Activated naive CD8-positive, alpha-beta T cell treated with anti-CD3 and anti-CD28 coated beads, Interleukin-2, amount 10 ng/mL, durations not matched to agents 7 days and 5 days (primary cell): Measurements from ENCODE around the gene HECTD3. TPM values are rescaled to one million over a fixed set of nuclear protein-coding genes. Genes with fewer than 3 reads are reported as not detected.

Experiments
- ATAC-seq: fragments of 150-1000 bp; cut with Tn5 transposase; one replicate; pipeline ENCODE4 v1.10.0; 2021; ENCODE audit warnings: low read depth, moderate library complexity
- POLR2A ChIA-PET: fragments of 350-600 bp; sonication (Branson Sonifier 250); formaldehyde crosslinking; loops from one replicate; lab custom pipeline; 2021; ENCODE audit warnings: antibody characterized with exemption; lab: Charles Lee
- DNase-seq: peaks from one replicate; pipeline ENCODE4 v3.0.0; 2021
- H3K27ac Mint-ChIP-seq: one replicate; pipeline ENCODE4 v1.8.0; 2022; ENCODE audit warnings: mild to moderate bottlenecking, mixed read lengths
- H3K27me3 Mint-ChIP-seq: one replicate; pipeline ENCODE4 v1.8.0; 2022; ENCODE audit warnings: mild to moderate bottlenecking, moderate library complexity, mixed read lengths
- H3K36me3 Mint-ChIP-seq: one replicate; pipeline ENCODE4 v1.8.0; 2021; ENCODE audit warnings: mild to moderate bottlenecking, mixed read lengths
- H3K4me1 Mint-ChIP-seq: one replicate; pipeline ENCODE4 v1.8.0; 2021; ENCODE audit warnings: mixed read lengths
- H3K4me3 Mint-ChIP-seq: one replicate; pipeline ENCODE4 v1.8.0; 2022; ENCODE audit warnings: mild to moderate bottlenecking, moderate library complexity, mixed read lengths
- H3K9me3 Mint-ChIP-seq: one replicate; pipeline ENCODE4 v1.8.0; 2021; ENCODE audit warnings: mixed read lengths
- total RNA-seq, 2 experiments: library from RNA; stranded (reverse); gene quantifications; one replicate each; pipeline ENCODE4 v1.2.3, GENCODE V29; 2021

The HECTD3 gene
- 10 to 100 TPM; 44.2 to 44.9 TPM for total RNA-seq

GRCh38 chr1:45010855-45011811 is at the start of gene HECTD3:
Gene HECTD3 (minus strand): TSS chr1:45011324. CDS start chr1:45011257, 67 bp downstream.
- peak within 1 kb of the TSS; percentile 97 for H3K27ac Mint-ChIP-seq
- no peaks in the 10 kb centered on the region for H3K9me3 Mint-ChIP-seq
- peaks cover 10% of the 10 kb centered on the region for H3K36me3 Mint-ChIP-seq
- ATAC-seq = peak; percentile 67
- peak within 1 kb of the TSS; percentile 89 for H3K4me3 Mint-ChIP-seq
- peaks cover 29% of the 10 kb centered on the region for H3K4me1 Mint-ChIP-seq
- H3K27me3 Mint-ChIP-seq = no peaks in the 10 kb centered on the region
- peak; percentile 76 for DNase-seq
- POLR2A ChIA-PET = interaction anchor here (0.6 to 6.2 kb wide), 35 partner anchors 9 to 573 kb away, joined by 3 to 84 read pairs (median 7); partner anchors contain the start of genes BTBD19, CCDC163, EIF2B3 and HPDL

GRCh38 chr1:45059829-45060228 is 48.7 kb upstream of the HECTD3 start:
- Mint-ChIP-seq H3K4me3 (no peak overlapping the region), H3K4me1 (peaks cover 4% of the 10 kb centered on the region)
- POLR2A ChIA-PET = no interaction called here

GRCh38 chr1:45057542-45057941 is 46.4 kb upstream of the HECTD3 start:
- H3K4me1 Mint-ChIP-seq = no peaks in the 10 kb centered on the region
- no peak for ATAC-seq
- no peak overlapping the region for H3K4me3 Mint-ChIP-seq
- POLR2A ChIA-PET = no interaction called here
- no peak overlapping the region for H3K27ac Mint-ChIP-seq
- H3K36me3 Mint-ChIP-seq = peaks cover 3% of the 10 kb centered on the region
- H3K9me3 Mint-ChIP-seq = peaks cover 2% of the 10 kb centered on the region
- H3K27me3 Mint-ChIP-seq = peaks cover 2% of the 10 kb centered on the region
- DNase-seq = no peak

More at GRCh38 chr1:45059829-45060228, 48.7 kb upstream of the HECTD3 start:
- DNase-seq (no peak), ATAC-seq (no peak)
- Mint-ChIP-seq H3K27ac (no peak overlapping the region), H3K36me3 (peaks cover 3% of the 10 kb centered on the region), H3K27me3 (peaks cover 2% of the 10 kb centered on the region), H3K9me3 (no peaks in the 10 kb centered on the region)

GRCh38 chr1:45051005-45051772 is 40.1 kb upstream of the HECTD3 start:
- H3K4me1 Mint-ChIP-seq = peaks cover 13% of the 10 kb centered on the region
- POLR2A ChIA-PET = interaction anchor here (0.7 to 1.6 kb wide), 4 partner anchors 18 to 289 kb away, joined by 4 to 5 read pairs (median 4); partner anchors contain the start of genes MUTYH and TOE1
- H3K4me3 Mint-ChIP-seq = peak overlapping the region; percentile 79
- peaks cover 2% of the 10 kb centered on the region for H3K27me3 Mint-ChIP-seq
- peak; percentile 88 for ATAC-seq
- H3K36me3 Mint-ChIP-seq = peaks cover 3% of the 10 kb centered on the region
- peaks cover 2% of the 10 kb centered on the region for H3K9me3 Mint-ChIP-seq
- peak; percentile 38 for DNase-seq
- peak overlapping the region; percentile 85 for H3K27ac Mint-ChIP-seq

- Mint-ChIP-seq H3K9me3 (no peaks in the 10 kb centered on the region), H3K27ac (no peak overlapping the region), H3K36me3 (peaks cover 3% of the 10 kb centered on the region), H3K4me3 (no peak overlapping the region), H3K27me3 (no peaks in the 10 kb centered on the region), H3K4me1 (peaks cover 13% of the 10 kb centered on the region)
- no peak for DNase-seq
- POLR2A ChIA-PET = no interaction called here
- no peak for ATAC-seq
These were observed 35.9 kb upstream of the HECTD3 start for GRCh38 chr1:45047032-45047431.

GRCh38 chr1:45044916-45045315 is 33.8 kb upstream of the HECTD3 start:
- POLR2A ChIA-PET = no interaction called here
- no peaks in the 10 kb centered on the region for H3K27me3 Mint-ChIP-seq
- H3K9me3 Mint-ChIP-seq = no peaks in the 10 kb centered on the region
- H3K4me1 Mint-ChIP-seq = no peaks in the 10 kb centered on the region
- no peak for DNase-seq
- no peak overlapping the region for H3K27ac Mint-ChIP-seq
- H3K4me3 Mint-ChIP-seq = no peak overlapping the region
- ATAC-seq = no peak
- peaks cover 3% of the 10 kb centered on the region for H3K36me3 Mint-ChIP-seq

- no peak overlapping the region for H3K27ac Mint-ChIP-seq
- no peak overlapping the region for H3K4me3 Mint-ChIP-seq
These were observed 32.0 kb upstream of the HECTD3 start for GRCh38 chr1:45043094-45043493.

GRCh38 chr1:45040297-45040696 is 29.2 kb upstream of the HECTD3 start:
- Mint-ChIP-seq H3K36me3 (peaks cover 2% of the 10 kb centered on the region), H3K27ac (no peak overlapping the region), H3K9me3 (no peaks in the 10 kb centered on the region), H3K4me1 (peaks cover 7% of the 10 kb centered on the region), H3K27me3 (no peaks in the 10 kb centered on the region), H3K4me3 (no peak overlapping the region)
- DNase-seq (no peak), ATAC-seq (no peak)
- POLR2A ChIA-PET = no interaction called here

More at GRCh38 chr1:45043094-45043493, 32.0 kb upstream of the HECTD3 start:
- peaks cover 2% of the 10 kb centered on the region for H3K4me1 Mint-ChIP-seq
- POLR2A ChIA-PET = no interaction called here
- H3K9me3 Mint-ChIP-seq = no peaks in the 10 kb centered on the region
- peaks cover 2% of the 10 kb centered on the region for H3K36me3 Mint-ChIP-seq
- DNase-seq (no peak), ATAC-seq (no peak)
- no peaks in the 10 kb centered on the region for H3K27me3 Mint-ChIP-seq

- Mint-ChIP-seq H3K4me1 (peaks cover 12% of the 10 kb centered on the region), H3K9me3 (no peaks in the 10 kb centered on the region), H3K27ac (no peak overlapping the region), H3K27me3 (no peaks in the 10 kb centered on the region), H3K4me3 (no peak overlapping the region), H3K36me3 (peaks cover 2% of the 10 kb centered on the region)
- no peak for ATAC-seq
- POLR2A ChIA-PET = interaction anchor here (0.6 kb wide), 1 partner anchor 286 kb away, joined by 4 read pairs; no protein-coding TSS in a partner anchor
- DNase-seq = no peak
These were observed 27.7 kb upstream of the HECTD3 start for GRCh38 chr1:45038661-45039364.

- POLR2A ChIA-PET = interaction anchor here (0.6 kb wide), 1 partner anchor 286 kb away, joined by 4 read pairs; no protein-coding TSS in a partner anchor
- DNase-seq (no peak), ATAC-seq (no peak)
- Mint-ChIP-seq H3K9me3 (no peaks in the 10 kb centered on the region), H3K4me3 (no peak overlapping the region), H3K4me1 (peaks cover 16% of the 10 kb centered on the region), H3K36me3 (peaks cover 2% of the 10 kb centered on the region), H3K27me3 (no peaks in the 10 kb centered on the region), H3K27ac (no peak overlapping the region)
These were observed 27.1 kb upstream of the HECTD3 start for GRCh38 chr1:45038240-45038639.

- ATAC-seq (peak; percentile 26), DNase-seq (no peak)
- POLR2A ChIA-PET = no interaction called here
- Mint-ChIP-seq H3K4me3 (no peak overlapping the region), H3K36me3 (peaks cover 6% of the 10 kb centered on the region), H3K27ac (no peak overlapping the region), H3K27me3 (no peaks in the 10 kb centered on the region), H3K9me3 (no peaks in the 10 kb centered on the region), H3K4me1 (peaks cover 20% of the 10 kb centered on the region)
These were observed 26.3 kb upstream of the HECTD3 start for GRCh38 chr1:45037456-45037855.

GRCh38 chr1:45035631-45036301 is 24.6 kb upstream of the HECTD3 start:
- peaks cover 6% of the 10 kb centered on the region for H3K36me3 Mint-ChIP-seq
- H3K4me1 Mint-ChIP-seq = peaks cover 20% of the 10 kb centered on the region
- DNase-seq = no peak
- H3K27me3 Mint-ChIP-seq = no peaks in the 10 kb centered on the region
- no peak overlapping the region for H3K4me3 Mint-ChIP-seq
- H3K9me3 Mint-ChIP-seq = no peaks in the 10 kb centered on the region
- POLR2A ChIA-PET = no interaction called here
- no peak for ATAC-seq
- H3K27ac Mint-ChIP-seq = no peak overlapping the region
